Left ventricle myocardium inferior (tissue), 1 donor: ENCODE results near the gene SDCBP2. TPM values are rescaled to one million over a fixed set of nuclear protein-coding genes. Genes with fewer than 3 reads are reported as not detected.

Source experiments
- DNase-seq: peaks from one replicate; pipeline ENCODE4 v3.0.0-alpha.2; 2020
- H3K27ac ChIP-seq: fragments of 200-600 bp; replicated peaks from 2 replicates; pipeline ENCODE4 v1.8.0; 2021
- H3K27me3 ChIP-seq: fragments of 200-600 bp; 2 replicates; pipeline ENCODE4 v1.8.0; 2021; ENCODE audit warnings: low read depth
- H3K36me3 ChIP-seq: fragments of 200-600 bp; 2 replicates; pipeline ENCODE4 v1.8.0; 2021
- H3K4me1 ChIP-seq: fragments of 200-600 bp; 2 replicates; pipeline ENCODE4 v1.8.0; 2021
- H3K4me3 ChIP-seq: fragments of 200-600 bp; 2 replicates; pipeline ENCODE4 v1.8.0; 2021; ENCODE audit warnings: mild to moderate bottlenecking, moderate library complexity
- H3K9me3 ChIP-seq: fragments of 200-600 bp; replicated peaks from 2 replicates; pipeline ENCODE4 v1.8.0; 2021
- intact Hi-C: fragments of 100-400 bp; cut with micrococcal nuclease; formaldehyde crosslinking; loops from one replicate; pipeline ENCODE4 v1.11.0; 2022
- total RNA-seq: library from RNA; stranded (reverse); fragmentation: NEBNext Ultra II Directional; extraction: Animal tissue kit (Norgen Biotek cat#: 25700); gene quantifications from one replicate; pipeline ENCODE4 v1.2.1, GENCODE V29; 2021
- TF ChIP-seq, protein P1 (sequence below): fragments of 200-600 bp; IDR thresholded peaks from 2 replicates; pipeline ENCODE4 v1.8.0; 2021; ENCODE audit warnings: antibody characterized with exemption, mild to moderate bottlenecking, borderline replicate concordance
- donor health status: DM: no; HTN: yes; CAD: no; lungs with severe emphysema.

Gene SDCBP2
- total RNA-seq, 1 donor from 2014 or later, result 2.2 TPM

DNA sequence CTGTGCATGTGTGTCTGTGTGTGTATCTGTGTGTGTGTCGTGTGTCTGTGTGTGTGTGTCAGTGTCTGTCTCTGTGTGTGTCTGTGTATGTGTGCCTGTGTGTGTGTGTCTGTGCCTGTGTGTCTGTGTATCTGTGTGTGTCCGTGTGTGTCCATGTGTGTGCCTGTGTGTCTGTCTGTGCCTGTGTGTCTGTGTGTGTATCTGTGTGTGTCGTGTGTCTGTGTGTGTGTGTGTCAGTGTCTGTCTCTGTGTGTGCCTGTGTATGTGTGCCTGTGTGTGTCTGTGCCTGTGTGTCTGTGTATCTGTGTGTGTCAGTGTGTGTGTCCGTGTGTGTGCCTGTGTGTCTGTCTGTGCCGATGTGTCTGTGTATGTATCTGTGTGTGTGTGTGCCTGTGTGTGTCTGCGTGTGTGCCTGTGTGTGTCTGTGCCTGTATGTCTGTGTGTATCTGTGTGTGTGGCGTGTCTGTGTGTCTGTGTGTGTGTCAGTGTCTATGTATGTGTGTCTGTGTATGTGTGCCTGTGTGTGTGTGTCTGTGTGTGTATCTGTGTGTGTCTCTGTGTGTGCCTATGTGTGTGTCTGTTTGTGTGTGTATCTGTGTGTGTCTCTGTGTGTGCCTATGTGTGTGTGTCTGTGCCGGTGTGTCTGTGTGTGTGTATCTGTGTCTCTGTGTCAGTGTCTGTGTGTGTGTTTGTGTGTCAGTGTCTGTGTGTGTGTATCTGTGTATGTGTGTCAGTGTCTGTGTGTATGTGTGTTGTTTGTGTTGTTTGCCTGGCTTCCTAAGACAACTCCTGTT is 51.2 kb downstream of the SDCBP2 start:
- peaks cover 17% of the 10 kb centered on the region for H3K4me1 ChIP-seq
- H3K4me3 ChIP-seq, result no peak overlapping the region
- intact Hi-C loops, result no loop called here
- no peaks in the 10 kb centered on the region for H3K36me3 ChIP-seq
- no peak overlapping the region for H3K27ac ChIP-seq
- DNase-seq, result no peak
- H3K9me3 ChIP-seq, result no peaks in the 10 kb centered on the region
- TF ChIP-seq, protein P1, sequence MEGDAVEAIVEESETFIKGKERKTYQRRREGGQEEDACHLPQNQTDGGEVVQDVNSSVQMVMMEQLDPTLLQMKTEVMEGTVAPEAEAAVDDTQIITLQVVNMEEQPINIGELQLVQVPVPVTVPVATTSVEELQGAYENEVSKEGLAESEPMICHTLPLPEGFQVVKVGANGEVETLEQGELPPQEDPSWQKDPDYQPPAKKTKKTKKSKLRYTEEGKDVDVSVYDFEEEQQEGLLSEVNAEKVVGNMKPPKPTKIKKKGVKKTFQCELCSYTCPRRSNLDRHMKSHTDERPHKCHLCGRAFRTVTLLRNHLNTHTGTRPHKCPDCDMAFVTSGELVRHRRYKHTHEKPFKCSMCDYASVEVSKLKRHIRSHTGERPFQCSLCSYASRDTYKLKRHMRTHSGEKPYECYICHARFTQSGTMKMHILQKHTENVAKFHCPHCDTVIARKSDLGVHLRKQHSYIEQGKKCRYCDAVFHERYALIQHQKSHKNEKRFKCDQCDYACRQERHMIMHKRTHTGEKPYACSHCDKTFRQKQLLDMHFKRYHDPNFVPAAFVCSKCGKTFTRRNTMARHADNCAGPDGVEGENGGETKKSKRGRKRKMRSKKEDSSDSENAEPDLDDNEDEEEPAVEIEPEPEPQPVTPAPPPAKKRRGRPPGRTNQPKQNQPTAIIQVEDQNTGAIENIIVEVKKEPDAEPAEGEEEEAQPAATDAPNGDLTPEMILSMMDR, result no peak
- H3K27me3 ChIP-seq, result no peaks in the 10 kb centered on the region

DNA sequence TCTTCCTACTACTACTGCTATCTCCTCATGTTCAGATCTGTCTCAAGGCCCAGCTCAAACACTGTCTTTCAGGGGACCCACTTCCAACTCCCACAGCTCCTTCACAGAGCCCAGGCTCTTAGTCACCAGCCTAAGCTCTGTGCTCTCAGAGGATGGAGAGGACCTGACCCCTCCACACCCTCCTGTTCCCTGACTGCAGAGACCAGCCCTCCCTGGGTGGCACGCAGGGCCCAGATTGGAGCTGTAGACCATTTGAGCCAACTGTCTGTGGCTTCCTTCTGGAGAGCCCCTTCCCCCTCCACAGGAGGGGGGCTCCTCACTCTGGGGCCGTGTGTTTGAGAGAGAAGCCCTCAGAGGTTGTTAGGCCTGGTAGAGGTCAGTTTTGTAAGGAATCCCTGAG is 53.0 kb downstream of the SDCBP2 start:
- H3K27me3 ChIP-seq, result no peaks in the 10 kb centered on the region
- TF ChIP-seq, protein P1, result no peak
- intact Hi-C loops, result no loop called here

DNA sequence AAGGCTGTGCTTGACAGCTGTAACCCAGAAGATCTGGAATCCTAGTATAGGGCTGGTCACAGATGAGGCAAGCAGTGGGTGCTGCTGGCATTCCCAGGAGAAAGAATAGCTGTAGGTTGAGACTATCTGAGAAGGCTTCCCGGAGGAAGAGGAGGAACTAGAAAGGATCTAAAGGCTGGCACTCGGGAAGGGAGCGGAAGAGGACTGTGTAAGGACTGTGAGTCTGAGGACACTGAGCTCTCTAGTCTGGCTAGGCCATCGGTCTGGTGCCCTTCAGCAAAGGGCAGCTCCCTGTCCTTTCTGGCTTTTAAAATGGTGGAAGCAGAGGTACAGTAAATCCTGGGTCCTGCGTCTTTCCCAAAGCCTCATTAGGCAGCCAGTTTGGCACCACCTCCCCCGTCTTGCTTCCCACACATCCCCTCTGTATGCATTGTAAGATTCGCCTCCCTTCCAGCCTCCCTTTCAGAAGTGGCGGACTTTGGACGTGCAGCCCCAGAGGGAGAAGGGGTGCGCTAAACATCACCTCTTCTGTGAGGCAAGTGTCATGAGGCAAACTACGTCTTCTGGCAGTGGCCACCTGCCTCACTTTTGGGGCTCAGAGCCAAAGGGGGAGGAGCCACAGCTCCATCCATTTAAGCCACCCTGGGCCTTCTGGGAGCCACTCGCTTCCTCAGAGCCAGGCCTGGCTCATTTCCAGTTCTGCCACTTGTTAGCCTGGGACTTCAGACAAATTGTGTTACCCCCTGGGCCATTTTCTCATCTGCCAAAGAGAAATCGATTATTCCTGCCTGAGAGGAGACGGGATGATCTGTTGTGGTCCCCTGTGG is 54.2 kb downstream of the SDCBP2 start:
- Histone ChIP-seq H3K4me3 (no peak overlapping the region), H3K4me1 (no peaks in the 10 kb centered on the region), H3K9me3 (no peaks in the 10 kb centered on the region), H3K27me3 (no peaks in the 10 kb centered on the region), H3K27ac (no peak overlapping the region), H3K36me3 (no peaks in the 10 kb centered on the region)
- TF ChIP-seq, protein P1, result no peak
- no peak for DNase-seq
- intact Hi-C loops, result no loop called here

More for the DNA sequence above, 53.0 kb downstream of the SDCBP2 start:
- H3K9me3 ChIP-seq, result no peaks in the 10 kb centered on the region
- no peak for DNase-seq
- peaks cover 10% of the 10 kb centered on the region for H3K4me1 ChIP-seq
- H3K36me3 ChIP-seq, result no peaks in the 10 kb centered on the region
- H3K4me3 ChIP-seq, result no peak overlapping the region
- H3K27ac ChIP-seq, result no peak overlapping the region

- no peaks in the 10 kb centered on the region for H3K27me3 ChIP-seq
- H3K9me3 ChIP-seq, result no peaks in the 10 kb centered on the region
- TF ChIP-seq, protein P1, result no peak
- H3K4me3 ChIP-seq, result no peak overlapping the region
- no peak overlapping the region for H3K27ac ChIP-seq
- no peak for DNase-seq
- H3K4me1 ChIP-seq, result peaks cover 7% of the 10 kb centered on the region
- intact Hi-C loops, result no loop called here
- no peaks in the 10 kb centered on the region for H3K36me3 ChIP-seq
These were observed 55.6 kb downstream of the SDCBP2 start for GRCh38 chr20:1273366-1273765.

DNA sequence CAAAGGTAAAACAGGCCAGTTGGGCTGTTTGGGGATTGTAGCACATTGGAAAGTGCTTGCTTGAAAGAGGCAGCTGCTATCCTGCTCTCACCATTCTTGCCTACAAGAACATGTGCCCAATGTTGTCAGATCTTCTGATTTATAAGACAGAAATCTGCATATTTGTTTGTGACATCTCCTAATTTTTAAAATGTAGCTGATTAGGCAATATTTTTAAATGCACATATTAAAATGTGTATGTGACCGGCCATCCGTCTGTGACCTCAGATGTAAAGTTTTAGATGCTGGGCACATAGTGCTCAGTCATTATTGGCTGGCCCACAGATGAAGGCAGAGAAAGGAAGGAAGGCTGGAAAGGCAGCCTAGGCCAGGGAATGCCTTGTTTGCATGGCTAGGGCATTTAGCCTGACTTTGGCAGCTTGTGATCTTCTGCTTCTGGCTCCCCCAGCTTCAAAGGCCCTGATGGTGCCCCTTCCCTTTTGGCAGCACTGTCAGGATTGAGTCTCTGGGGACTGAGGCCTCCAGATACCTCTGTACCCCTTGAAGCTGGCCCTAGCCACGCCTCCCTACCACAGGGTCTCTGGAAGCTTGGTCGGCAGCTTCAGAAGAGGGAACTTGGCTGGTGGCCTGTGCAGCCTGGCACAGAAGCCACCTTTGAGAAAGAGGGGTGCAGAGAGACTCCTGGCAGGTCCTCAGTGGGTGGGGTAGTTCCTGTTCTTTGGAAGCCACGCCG is 56.4 kb downstream of the SDCBP2 start:
- no peaks in the 10 kb centered on the region for H3K36me3 ChIP-seq
- no peak overlapping the region for H3K27ac ChIP-seq
- peaks cover 16% of the 10 kb centered on the region for H3K4me1 ChIP-seq
- no peak for DNase-seq
- TF ChIP-seq, protein P1, result no peak
- no peak overlapping the region for H3K4me3 ChIP-seq
- intact Hi-C loops, result no loop called here
- no peaks in the 10 kb centered on the region for H3K9me3 ChIP-seq
- no peaks in the 10 kb centered on the region for H3K27me3 ChIP-seq
